Caco-2 (cell line): Measurements from ENCODE around the gene DALRD3. TPM values are rescaled to one million over a fixed set of nuclear protein-coding genes. Genes with fewer than 3 reads are reported as not detected.

Experiments used
- BruUV-seq: library from RNA; stranded (reverse); fragments of 400-500 nt; replicated peaks from 2 replicates; lab custom pipeline; 2021; lab: Mats Ljungman, UMichigan
- CTCF ChIA-PET: fragments of 300-600 bp; sonication (Branson Sonifier 250); formaldehyde crosslinking; loops from one replicate; lab custom pipeline; 2022; ENCODE audit warnings: antibody characterized with exemption; lab: Charles Lee
- POLR2A ChIA-PET: fragments of 300-600 bp; sonication (Branson Sonifier 250); formaldehyde crosslinking; loops from one replicate; lab custom pipeline; 2022; ENCODE audit warnings: antibody characterized with exemption; lab: Charles Lee
- DNase-seq, 2 experiments: peaks; one replicate each; pipeline versions ENCODE4 v3.0.0 to v3.0.0-alpha.2; 2020 to 2022
- H3K27me3 ChIP-seq: replicated peaks from 2 replicates; pipeline ENCODE4 v1.6.0; 2011; ENCODE audit warnings: low read length; ENCODE audit not compliant: control insufficient read depth, insufficient read depth
- H3K36me3 ChIP-seq: 2 replicates; pipeline ENCODE4 v1.5.1; 2011; ENCODE audit warnings: low read length; ENCODE audit not compliant: control insufficient read depth, insufficient read depth
- H3K4me1 ChIP-seq: fragments of 250-450 bp; sonication (Bioruptor Pico); 2 replicates; pipeline ENCODE4 v1.5.1; 2020; ENCODE audit warnings: mild to moderate bottlenecking
- H3K4me3 ChIP-seq: 2 replicates; pipeline ENCODE4 v1.5.1; 2011; ENCODE audit warnings: low read depth, mild to moderate bottlenecking, control low read depth, low read length
- H3K9me3 ChIP-seq: fragments of 250-450 bp; sonication (Bioruptor Pico); 2 replicates; pipeline ENCODE4 v1.5.1; 2020; ENCODE audit warnings: mild to moderate bottlenecking, moderate library complexity
- H3K27ac Mint-ChIP-seq: one replicate; pipeline ENCODE4 v1.8.0; 2022; ENCODE audit warnings: mixed read lengths; ENCODE audit not compliant: unreplicated experiment
- H3K27me3 Mint-ChIP-seq: one replicate; pipeline ENCODE4 v1.8.0; 2022; ENCODE audit warnings: mixed read lengths; ENCODE audit not compliant: insufficient read depth, unreplicated experiment
- H3K36me3 Mint-ChIP-seq: one replicate; pipeline ENCODE4 v1.8.0; 2022; ENCODE audit warnings: mild to moderate bottlenecking, mixed read lengths; ENCODE audit not compliant: insufficient read depth, unreplicated experiment
- H3K4me1 Mint-ChIP-seq: one replicate; pipeline ENCODE4 v1.8.0; 2022; ENCODE audit warnings: low read depth, mixed read lengths; ENCODE audit not compliant: unreplicated experiment
- H3K4me3 Mint-ChIP-seq: one replicate; pipeline ENCODE4 v1.8.0; 2022; ENCODE audit warnings: mild to moderate bottlenecking, moderate library complexity, mixed read lengths; ENCODE audit not compliant: unreplicated experiment
- H3K9me3 Mint-ChIP-seq: one replicate; pipeline ENCODE4 v1.8.0; 2022; ENCODE audit warnings: mixed read lengths; ENCODE audit not compliant: unreplicated experiment
- CTCF ChIP-seq, 2 experiments: fragments of 200-600 bp in 1 of 2; IDR thresholded peaks; 1 replicate in 1 of 2; 2 replicates in 1 of 2; pipeline versions ENCODE4 v1.5.1 to v1.8.0; 2011 to 2022; ENCODE audit warnings: antibody characterized with exemption in 1 of 2, control low read depth in 1 of 2, inconsistent platforms in 1 of 2, low read depth in 1 of 2, low read length in 1 of 2, mild to moderate bottlenecking in 1 of 2, moderate library complexity in 1 of 2; ENCODE audit not compliant: insufficient read depth in 1 of 2, severe bottlenecking in 1 of 2, unreplicated experiment in 1 of 2
- intact Hi-C: fragments of 100-400 bp; cut with micrococcal nuclease; formaldehyde crosslinking; loops from one replicate; pipeline ENCODE4 v1.10.0; 2022; ENCODE audit not compliant: unreplicated experiment
- total RNA-seq: library from RNA; stranded (reverse); gene quantifications from 2 replicates; pipeline ENCODE4 v1.2.3, GENCODE V29; 2022

DALRD3 gene
- total RNA-seq, 1 experiment from 2014 or later = 21.4 TPM

- peaks cover 83% of the 10 kb centered on the region for H3K36me3 Mint-ChIP-seq
- no peaks in the 10 kb centered on the region for H3K27me3 Mint-ChIP-seq
- Histone ChIP-seq H3K27me3 (no peaks in the 10 kb centered on the region), H3K4me3 (peak within 1 kb of the TSS; percentile 85), H3K9me3 (no peaks in the 10 kb centered on the region), H3K4me1 (peaks cover 3% of the 10 kb centered on the region; the same call in 1 of the 2 replicates), H3K36me3 (peaks cover 5% of the 10 kb centered on the region)
- no peaks in the 10 kb centered on the region for H3K9me3 Mint-ChIP-seq
- peak within 1 kb of the TSS; percentile 88 for H3K4me3 Mint-ChIP-seq
- peak; percentile 95 to 98 for DNase-seq
- peak within 1 kb of the TSS; percentile 97 for H3K27ac Mint-ChIP-seq
- H3K4me1 Mint-ChIP-seq = peaks cover 6% of the 10 kb centered on the region
- BruUV-seq = no TSS peak
- intact Hi-C loops = loop anchor here (1.0 to 10.0 kb wide), 3 partner anchors 7 to 133 kb away; partner anchors contain the start of genes IMPDH2 and QRICH1
- ChIA-PET POLR2A (interaction anchor here (0.6 to 4.4 kb wide), 12 partner anchors 8 to 407 kb away, joined by 3 to 92 read pairs (median 3); partner anchors contain the start of genes CELSR3, LAMB2, QRICH1 and USP19), CTCF (interaction anchor here (1.1 to 2.2 kb wide), 7 partner anchors 11 to 110 kb away, joined by 3 to 20 read pairs (median 6); partner anchors contain the start of genes LAMB2, P4HTM, QRICH1 and WDR6)
- TF ChIP-seq CTCF (IDR thresholded peaks at IDR 0.05; ENCODE audit: insufficient read depth in 1 of 2, low read depth in 1 of 2, low read length in 1 of 2, severe bottlenecking in 1 of 2, unreplicated experiment in 1 of 2) = peak; percentile 82 to 92
Observed at GRCh38 chr3:49021813-49022687, 3.7 kb upstream of the DALRD3 start, which contains the start of gene NDUFAF3. NDUFAF3 (plus strand) TSS chr3:49022121; CDS start chr3:49022145, 24 bp downstream.

- Mint-ChIP-seq H3K4me3 (peak overlapping the region; percentile 88), H3K4me1 (peaks cover 6% of the 10 kb centered on the region), H3K36me3 (peaks cover 79% of the 10 kb centered on the region), H3K9me3 (no peaks in the 10 kb centered on the region), H3K27ac (peak overlapping the region; percentile 97), H3K27me3 (no peaks in the 10 kb centered on the region)
- Histone ChIP-seq H3K4me3 (peak overlapping the region; percentile 85), H3K9me3 (no peaks in the 10 kb centered on the region), H3K4me1 (peaks cover 3% of the 10 kb centered on the region; the same call in 1 of the 2 replicates), H3K36me3 (peaks cover 7% of the 10 kb centered on the region), H3K27me3 (no peaks in the 10 kb centered on the region)
- no TSS peak for BruUV-seq
- peak; percentile 98 to 99 for DNase-seq
- CTCF ChIA-PET = interaction anchor here (1.1 to 2.2 kb wide), 7 partner anchors 10 to 111 kb away, joined by 3 to 20 read pairs (median 6); partner anchors contain the start of genes LAMB2, P4HTM, QRICH1 and WDR6
- TF ChIP-seq CTCF (IDR thresholded peaks at IDR 0.05; ENCODE audit: insufficient read depth in 1 of 2, low read depth in 1 of 2, low read length in 1 of 2, severe bottlenecking in 1 of 2, unreplicated experiment in 1 of 2) = no peak
- POLR2A ChIA-PET = interaction anchor here (0.5 to 4.4 kb wide), 11 partner anchors 8 to 373 kb away, joined by 3 to 92 read pairs (median 3); partner anchors contain the start of genes CELSR3, LAMB2, QRICH1 and WDR6
- intact Hi-C loops = loop anchor here (1.0 to 10.0 kb wide), 3 partner anchors 8 to 133 kb away; partner anchors contain the start of genes IMPDH2 and QRICH1
Observed at GRCh38 chr3:49021213-49021812, 2.9 kb upstream of the DALRD3 start.
